ENCODE results near the gene MRPL20.
"Not testable (repeated sequence)": the region's sequence is repeated elsewhere in the genome, so short reads cannot be mapped to it uniquely, and the experiment has no call there.

The MRPL20 gene

DNA sequence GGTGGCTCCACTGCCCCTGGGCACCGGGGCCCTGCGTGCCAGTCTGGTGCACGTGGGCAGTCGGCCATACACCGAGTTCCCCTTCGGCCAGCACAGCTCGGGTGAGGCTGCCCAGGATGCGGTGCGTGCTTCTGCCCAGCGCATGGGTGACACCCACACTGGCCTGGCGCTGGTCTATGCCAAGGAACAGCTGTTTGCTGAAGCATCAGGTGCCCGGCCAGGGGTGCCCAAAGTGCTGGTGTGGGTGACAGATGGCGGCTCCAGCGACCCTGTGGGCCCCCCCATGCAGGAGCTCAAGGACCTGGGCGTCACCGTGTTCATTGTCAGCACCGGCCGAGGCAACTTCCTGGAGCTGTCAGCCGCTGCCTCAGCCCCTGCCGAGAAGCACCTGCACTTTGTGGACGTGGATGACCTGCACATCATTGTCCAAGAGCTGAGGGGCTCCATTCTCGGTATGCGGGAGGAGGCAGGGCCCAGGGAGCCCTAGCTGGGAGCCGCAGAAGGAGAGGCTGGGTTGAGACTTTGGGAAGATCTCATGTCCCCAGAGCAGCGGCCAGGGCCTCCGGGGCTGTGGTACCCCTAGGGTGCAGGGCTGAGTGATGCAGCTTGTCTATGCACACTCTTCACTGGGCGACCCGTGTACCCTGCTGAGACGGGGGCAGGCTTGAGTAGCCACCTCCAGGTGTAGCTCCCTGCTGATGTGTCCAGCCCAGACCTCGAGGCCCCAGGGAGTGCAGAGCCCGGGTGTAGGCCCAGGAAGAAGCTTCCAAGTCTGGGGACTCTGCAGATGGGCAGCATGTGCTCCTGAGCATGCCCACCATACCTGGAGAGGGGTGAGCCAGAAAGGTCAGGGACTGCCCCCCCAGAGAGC lies 30.2 kb upstream of the MRPL20 start:
- DNase-seq, result no peak

DNA sequence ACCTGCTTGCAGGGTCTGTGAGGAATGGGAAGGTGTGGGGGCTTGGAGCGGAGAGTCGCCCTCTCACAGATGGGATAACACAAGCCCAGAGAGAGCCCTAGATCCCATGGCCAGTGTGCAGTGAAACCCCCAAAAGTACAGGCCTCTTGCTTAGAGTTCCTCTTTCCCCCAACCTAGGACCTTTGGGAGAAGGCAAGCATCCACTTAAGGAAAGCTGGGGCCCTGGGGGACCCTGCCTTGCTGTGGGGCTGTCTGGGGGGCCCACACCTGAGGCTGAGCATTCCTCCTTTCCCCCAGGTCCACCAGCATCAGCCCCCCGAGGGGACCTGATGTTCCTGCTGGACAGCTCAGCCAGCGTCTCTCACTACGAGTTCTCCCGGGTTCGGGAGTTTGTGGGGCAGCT lies 29.5 kb upstream of the MRPL20 start:
- DNase-seq, result no peak

- no peak for DNase-seq
These were observed 29.0 kb upstream of the MRPL20 start for GRCh38 chr1:1435911-1436629.

DNA sequence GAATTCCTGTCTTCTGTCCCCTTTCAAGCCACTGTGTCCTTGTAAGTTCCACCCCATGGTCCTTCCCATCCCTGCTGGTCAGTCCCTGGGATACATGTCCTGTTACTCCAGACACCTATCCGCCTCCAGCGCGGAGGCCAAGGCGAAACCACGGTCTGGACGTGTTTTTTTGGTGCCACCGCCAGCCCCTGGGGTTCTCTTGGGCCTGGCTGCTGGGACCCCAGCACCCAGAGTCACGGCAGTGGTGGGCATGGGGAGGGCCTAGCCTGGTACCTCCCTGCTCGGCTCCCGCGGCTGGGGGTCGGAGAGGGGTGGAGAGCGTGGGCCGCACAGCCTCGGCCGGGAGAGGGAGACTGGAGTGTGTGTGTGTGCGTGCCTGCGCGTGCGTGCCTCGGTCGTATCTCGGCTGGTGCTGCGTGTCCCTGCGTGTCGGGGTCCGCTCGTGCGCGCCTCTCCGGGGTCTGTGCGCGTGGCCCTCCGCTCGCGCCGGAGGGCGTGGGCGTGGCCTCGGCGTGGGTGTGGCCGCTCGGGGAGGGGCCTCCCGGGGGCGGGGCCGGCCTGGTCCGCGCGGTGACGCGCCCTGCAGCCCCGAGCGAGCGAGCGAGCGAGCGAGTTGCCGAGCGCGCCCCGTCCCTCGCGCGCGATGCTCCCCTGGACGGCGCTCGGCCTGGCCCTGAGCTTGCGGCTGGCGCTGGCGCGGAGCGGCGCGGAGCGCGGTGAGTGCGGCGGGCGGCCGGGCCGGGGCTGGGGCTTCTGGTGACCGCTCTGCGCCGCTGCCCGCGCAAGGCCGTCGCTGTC lies 28.2 kb upstream of the MRPL20 start, which contains the start of gene VWA1:
Gene VWA1, plus strand, starts transcription at position 585 of the 798 bp plus-strand sequence. Its CDS starts 59 bp downstream, at position 644.
- DNase-seq, result peak; percentile 13

- DNase-seq, result no peak
These were observed 27.7 kb upstream of the MRPL20 start for GRCh38 chr1:1434824-1435105.

DNA sequence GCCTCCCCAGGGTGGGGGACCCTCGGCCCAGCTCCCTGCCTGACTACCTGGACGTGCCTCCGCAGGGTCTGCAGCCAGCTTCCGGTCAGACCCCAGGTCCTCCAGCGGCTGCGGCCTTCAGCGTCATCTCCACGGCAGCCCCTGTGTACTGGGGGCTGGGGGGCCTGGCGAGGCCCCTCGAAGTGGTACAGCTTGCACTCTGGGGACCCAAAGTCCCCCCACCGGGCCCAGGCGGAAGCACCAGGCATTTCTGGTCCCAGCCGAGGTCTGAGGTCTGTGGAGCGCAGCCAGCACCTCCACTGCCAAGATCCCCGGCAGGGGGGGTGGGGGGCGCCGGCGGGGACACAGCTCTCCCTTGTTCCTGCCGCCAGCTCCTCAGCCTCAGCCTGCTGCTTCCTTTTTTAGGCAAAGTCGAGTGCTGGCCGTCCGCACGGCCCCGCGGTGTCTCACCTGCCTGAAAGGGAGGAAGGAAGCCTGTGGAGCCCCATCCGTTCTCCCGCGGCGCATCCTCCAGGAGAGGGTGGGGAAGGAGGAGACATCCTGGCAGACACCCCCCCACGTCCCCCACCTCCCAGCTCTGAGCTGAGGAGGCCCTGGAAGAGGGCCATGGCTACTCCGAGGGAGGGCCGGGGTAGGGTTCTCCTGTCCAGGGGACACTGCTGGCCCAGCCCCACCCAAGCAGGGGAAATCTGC lies 27.2 kb upstream of the MRPL20 start:
- no peak for DNase-seq

DNA sequence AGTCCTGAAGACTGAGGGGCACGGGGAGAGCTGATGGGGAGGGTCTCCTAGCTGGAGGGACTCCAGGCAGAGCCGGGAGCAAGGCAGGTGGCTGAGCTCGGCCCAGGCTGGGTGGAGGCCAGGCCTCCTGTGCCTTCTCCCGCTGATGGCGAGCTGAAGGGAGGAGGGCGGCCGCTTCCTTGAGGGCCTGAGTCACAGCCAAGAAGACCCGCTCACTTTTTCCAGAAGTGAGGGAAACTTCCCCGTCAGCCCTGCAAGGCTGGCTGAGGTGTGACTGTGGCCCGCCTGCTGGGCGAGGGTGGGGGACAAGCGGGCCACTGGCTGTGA lies 26.7 kb upstream of the MRPL20 start:
- no peak for DNase-seq

GRCh38 chr1:1432951-1433803 lies 26.1 kb upstream of the MRPL20 start:
- DNase-seq, result no peak

GRCh38 chr1:1432274-1432950 lies 25.3 kb upstream of the MRPL20 start:
- no peak for DNase-seq

- no peak for DNase-seq
These were observed 24.8 kb upstream of the MRPL20 start for GRCh38 chr1:1431845-1432273.

DNA sequence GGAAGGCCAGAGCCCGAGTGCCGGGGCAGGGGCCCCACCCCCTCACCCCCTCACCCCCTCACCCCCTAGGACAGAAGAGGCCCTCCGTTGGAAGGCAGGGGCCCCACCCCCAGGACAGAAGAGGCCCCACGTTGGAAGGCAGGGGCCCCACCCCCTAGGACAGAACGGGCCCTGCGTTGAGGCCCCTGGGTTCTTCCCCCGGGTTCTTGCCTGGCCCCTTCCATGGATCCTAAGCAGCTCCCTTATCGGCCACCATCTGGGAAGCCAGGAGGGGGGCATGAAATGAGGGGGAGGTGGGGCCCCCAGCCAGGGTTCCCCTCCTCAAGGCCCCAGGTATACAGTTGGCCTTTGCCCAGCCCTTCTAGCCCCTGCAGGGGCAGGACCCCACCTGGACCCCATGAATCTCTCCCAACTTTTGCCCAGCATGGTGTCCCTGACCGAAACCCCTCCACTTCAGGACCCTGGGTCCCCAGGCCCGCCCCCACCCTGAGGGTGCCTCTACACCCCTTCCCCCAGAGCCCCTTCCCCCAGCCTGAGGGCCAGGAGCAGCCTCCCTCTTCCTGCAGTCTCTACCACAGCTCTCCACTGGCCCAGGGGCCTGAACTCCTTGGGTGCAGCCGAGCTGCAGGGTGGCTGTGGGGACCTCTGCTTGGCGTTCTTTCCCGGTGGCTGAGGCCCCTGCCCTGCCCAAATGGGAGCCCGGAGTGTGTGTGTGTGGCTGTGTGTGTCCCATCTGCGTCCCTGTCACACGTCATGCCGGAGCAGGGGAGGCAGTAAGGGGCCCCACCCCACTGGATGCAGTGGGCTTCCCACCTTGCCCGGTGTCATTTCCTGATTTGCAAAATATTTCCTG lies 24.1 kb upstream of the MRPL20 start:
- no peak for DNase-seq

DNA sequence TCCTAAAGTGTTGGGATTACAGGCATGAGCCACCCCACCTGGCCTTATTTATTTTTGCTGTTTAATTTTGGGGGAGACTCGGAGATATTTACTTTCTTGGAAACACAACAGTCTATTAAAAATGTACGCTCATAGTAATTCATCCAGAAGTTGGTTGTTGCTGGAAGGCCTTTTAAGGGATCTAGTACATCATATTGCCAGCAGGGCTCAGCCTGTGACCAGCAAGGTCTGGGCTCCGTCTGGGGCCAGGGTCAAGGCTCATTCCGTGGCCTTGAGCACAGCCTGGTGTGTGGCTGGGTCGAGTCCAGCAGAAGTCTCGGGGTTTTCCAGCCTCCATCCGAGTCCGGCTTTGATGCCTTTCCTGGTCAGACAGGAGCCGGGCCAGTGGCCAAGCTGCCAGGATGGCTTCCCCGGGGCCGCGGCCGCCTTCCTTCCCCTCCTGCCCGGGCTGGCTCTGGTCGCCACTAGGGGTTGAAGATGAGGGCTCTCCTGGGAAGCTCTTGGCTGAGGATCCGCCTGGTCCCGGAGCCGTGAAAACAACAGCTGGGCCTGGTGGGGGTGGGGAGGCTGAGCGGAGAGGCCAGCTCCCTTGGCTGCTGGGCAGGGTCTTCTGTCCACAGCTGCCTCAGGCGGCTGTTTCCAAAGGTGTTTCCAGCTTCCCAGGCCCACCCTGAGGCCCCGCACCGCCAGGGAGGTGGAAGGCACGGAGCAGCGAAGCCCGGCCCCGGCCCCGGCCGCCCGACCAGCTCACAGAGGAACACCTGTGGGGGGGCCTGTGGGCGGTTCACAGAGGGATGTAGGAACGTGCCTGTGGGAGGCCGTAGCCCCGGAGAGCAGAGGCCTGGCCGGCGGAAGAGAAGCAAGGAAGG lies 23.3 kb upstream of the MRPL20 start:
- DNase-seq, result no peak

- DNase-seq, result no peak
These were observed 22.6 kb upstream of the MRPL20 start for GRCh38 chr1:1429671-1430073.

- DNase-seq, result not testable (repeated sequence)
These were observed 21.9 kb upstream of the MRPL20 start for GRCh38 chr1:1428967-1429366.

- DNase-seq, result no peak
These were observed 21.1 kb upstream of the MRPL20 start for GRCh38 chr1:1428174-1428573.

GRCh38 chr1:1427820-1428148 lies 20.7 kb upstream of the MRPL20 start:
- DNase-seq, result no peak

DNA sequence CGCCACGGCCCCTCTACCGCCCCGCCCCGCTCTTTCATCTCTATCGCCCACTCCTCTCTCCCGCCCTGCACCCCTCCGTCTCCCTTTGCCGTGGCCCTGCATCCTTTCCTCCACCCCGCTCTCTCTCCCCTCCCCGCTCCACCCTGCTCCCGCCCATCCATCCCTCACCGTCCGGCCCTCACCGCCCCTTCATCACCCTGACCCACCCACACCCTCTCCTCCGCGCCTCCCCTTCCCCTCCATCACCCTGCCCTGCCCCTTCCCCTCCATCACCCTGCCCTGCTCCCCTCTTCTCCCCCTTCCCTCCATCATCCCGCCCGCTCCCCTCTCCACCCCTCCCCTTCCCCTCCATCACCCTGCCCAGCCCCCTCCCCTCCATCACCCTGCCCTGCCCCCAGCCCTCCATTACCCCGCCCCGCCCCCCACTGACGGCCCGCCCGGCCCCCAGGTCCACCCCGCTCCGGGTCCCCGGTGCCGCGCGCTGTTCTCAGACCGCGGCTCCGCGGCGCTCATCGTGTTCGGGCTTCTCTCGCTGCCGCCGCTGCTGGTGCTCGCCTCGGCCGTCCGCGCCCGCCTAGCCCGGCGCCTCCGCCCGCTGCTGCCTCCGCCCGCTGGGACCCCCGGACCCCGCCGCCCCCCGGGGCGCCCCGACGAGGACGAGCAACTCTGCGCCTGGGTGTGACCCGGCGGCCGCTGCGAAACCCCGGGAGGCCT lies 20.2 kb upstream of the MRPL20 start:
- DNase-seq, result no peak

- no peak for DNase-seq
These were observed 19.5 kb upstream of the MRPL20 start for GRCh38 chr1:1426496-1427105.
